DOHH2 (cell line): ENCODE measurements around the gene HOXA10.

Experiments
- H3F3A ChIP-seq: fragments of 200-600 bp; sonication (generic), shearing (Covaris generic); 2 replicates; pipeline ENCODE4 v1.6.0; 2016; ENCODE audit warnings: antibody characterized with exemption, mild to moderate bottlenecking; ENCODE audit not compliant: control insufficient read depth, insufficient read depth
- H3K27ac ChIP-seq: fragments of 200-600 bp; sonication (generic); 2 replicates; pipeline ENCODE4 v1.5.1; 2014; ENCODE audit warnings: low read depth, mild to moderate bottlenecking, low read length, moderate library complexity
- H3K27me3 ChIP-seq: fragments of 200-600 bp; sonication (generic); 2 replicates; pipeline ENCODE4 v1.6.1; 2014; ENCODE audit warnings: mild to moderate bottlenecking, low read length, mixed read lengths; ENCODE audit not compliant: control insufficient read depth
- H3K36me3 ChIP-seq: fragments of 200-600 bp; sonication (generic); 2 replicates; pipeline ENCODE4 v1.6.1; 2014; ENCODE audit warnings: mild to moderate bottlenecking, low read length, moderate library complexity, mixed read lengths; ENCODE audit not compliant: control insufficient read depth
- H3K4me1 ChIP-seq: fragments of 200-600 bp; sonication (generic); 2 replicates; pipeline ENCODE4 v1.6.1; 2014; ENCODE audit warnings: mild to moderate bottlenecking, low read length, mixed read lengths; ENCODE audit not compliant: control insufficient read depth
- H3K4me2 ChIP-seq: fragments of 200-600 bp; sonication (generic); 2 replicates; pipeline ENCODE4 v1.6.0; 2014; ENCODE audit warnings: mild to moderate bottlenecking, low read length, moderate library complexity
- H3K4me3 ChIP-seq: fragments of 200-600 bp; sonication (generic); 2 replicates; pipeline ENCODE4 v1.5.1; 2014; ENCODE audit warnings: mild to moderate bottlenecking, low read length, mixed read lengths
- H3K79me2 ChIP-seq: fragments of 200-600 bp; sonication (generic); 2 replicates; pipeline ENCODE4 v1.6.1; 2014; ENCODE audit warnings: mild to moderate bottlenecking, low read length, mixed read lengths; ENCODE audit not compliant: control insufficient read depth
- H3K9me2 ChIP-seq: fragments of 200-600 bp; sonication (generic); replicated peaks from 2 replicates; pipeline ENCODE4 v1.6.1; 2014; ENCODE audit warnings: mild to moderate bottlenecking, low read length, mixed read lengths; ENCODE audit not compliant: control insufficient read depth
- H3K9me3 ChIP-seq: fragments of 200-600 bp; sonication (generic); 2 replicates; pipeline ENCODE4 v1.6.1; 2014; ENCODE audit warnings: antibody characterized with exemption, low read length, mixed read lengths; ENCODE audit not compliant: control insufficient read depth, insufficient read depth
- H4K20me1 ChIP-seq: fragments of 200-600 bp; sonication (generic); 2 replicates; pipeline ENCODE4 v1.6.0; 2014; ENCODE audit warnings: low read depth, mild to moderate bottlenecking, antibody characterized with exemption, low read length, moderate library complexity; ENCODE audit not compliant: control insufficient read depth, insufficient read depth
- EZH2phosphoT487 ChIP-seq: fragments of 200-600 bp; sonication (generic); IDR thresholded peaks from 2 replicates; pipeline ENCODE4 v1.6.1; 2017; ENCODE audit warnings: borderline replicate concordance, mild to moderate bottlenecking, antibody characterized with exemption, low read length, moderate library complexity, mixed read lengths
- TF ChIP-seq, protein P1 (sequence below): fragments of 200-600 bp; sonication (generic); IDR thresholded peaks from one replicate; pipeline ENCODE4 v1.5.1; 2014; ENCODE audit warnings: antibody characterized with exemption, mild to moderate bottlenecking, low read depth, low read length; ENCODE audit not compliant: poor library complexity, severe bottlenecking

The HOXA10 gene

DNA sequence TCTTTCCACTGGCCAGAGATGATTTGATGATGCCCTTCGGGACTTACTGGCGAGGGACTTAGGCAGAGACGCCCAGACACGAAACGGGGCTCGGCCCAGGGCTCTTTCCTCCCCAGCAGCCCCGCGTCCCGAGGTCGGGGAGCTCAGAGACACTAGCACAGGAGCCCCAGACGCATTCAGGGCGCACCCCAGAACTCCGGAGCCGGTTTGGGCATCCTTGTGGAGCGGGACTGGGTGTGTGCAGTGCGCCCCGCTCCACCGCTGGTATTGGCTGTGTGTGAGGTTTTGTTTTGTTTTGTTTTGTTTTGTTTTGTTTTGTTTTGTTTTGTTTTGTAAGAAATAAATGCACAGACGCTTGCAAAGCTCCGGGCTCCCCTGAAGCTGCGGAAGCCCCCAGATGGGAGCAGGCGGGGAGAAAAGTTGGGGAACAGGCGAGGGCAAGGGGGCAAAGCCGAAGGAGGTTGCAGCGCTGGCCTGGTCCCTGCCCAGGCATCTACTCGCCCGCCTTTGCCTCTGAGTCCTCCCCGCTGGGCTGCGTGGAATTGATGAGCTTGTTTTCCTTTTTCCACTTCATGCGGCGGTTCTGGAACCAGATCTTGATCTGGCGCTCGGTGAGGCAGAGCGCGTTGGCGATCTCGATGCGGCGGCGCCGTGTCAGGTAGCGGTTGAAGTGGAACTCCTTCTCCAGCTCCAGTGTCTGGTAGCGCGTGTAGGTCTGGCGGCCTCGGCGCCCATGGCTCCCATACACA, 28.8 kb downstream of the HOXA10 start:
- Histone ChIP-seq H3K4me1 (peaks cover 32% of the 10 kb centered on the region), H3K4me3 (no peak overlapping the region), H3K27ac (no peak overlapping the region), H4K20me1 (no peaks in the 10 kb centered on the region), H3K79me2 (no peaks in the 10 kb centered on the region), H3K27me3 (peaks cover 38% of the 10 kb centered on the region), H3K9me2 (no peaks in the 10 kb centered on the region), H3K36me3 (no peaks in the 10 kb centered on the region), H3K4me2 (no peak overlapping the region; the same call in 1 of the 2 replicates), H3K9me3 (no peaks in the 10 kb centered on the region), H3F3A (no peaks in the 10 kb centered on the region)
- TF ChIP-seq EZH2phosphoT487, result no peak
- TF ChIP-seq, protein P1, sequence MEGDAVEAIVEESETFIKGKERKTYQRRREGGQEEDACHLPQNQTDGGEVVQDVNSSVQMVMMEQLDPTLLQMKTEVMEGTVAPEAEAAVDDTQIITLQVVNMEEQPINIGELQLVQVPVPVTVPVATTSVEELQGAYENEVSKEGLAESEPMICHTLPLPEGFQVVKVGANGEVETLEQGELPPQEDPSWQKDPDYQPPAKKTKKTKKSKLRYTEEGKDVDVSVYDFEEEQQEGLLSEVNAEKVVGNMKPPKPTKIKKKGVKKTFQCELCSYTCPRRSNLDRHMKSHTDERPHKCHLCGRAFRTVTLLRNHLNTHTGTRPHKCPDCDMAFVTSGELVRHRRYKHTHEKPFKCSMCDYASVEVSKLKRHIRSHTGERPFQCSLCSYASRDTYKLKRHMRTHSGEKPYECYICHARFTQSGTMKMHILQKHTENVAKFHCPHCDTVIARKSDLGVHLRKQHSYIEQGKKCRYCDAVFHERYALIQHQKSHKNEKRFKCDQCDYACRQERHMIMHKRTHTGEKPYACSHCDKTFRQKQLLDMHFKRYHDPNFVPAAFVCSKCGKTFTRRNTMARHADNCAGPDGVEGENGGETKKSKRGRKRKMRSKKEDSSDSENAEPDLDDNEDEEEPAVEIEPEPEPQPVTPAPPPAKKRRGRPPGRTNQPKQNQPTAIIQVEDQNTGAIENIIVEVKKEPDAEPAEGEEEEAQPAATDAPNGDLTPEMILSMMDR, result no peak

- Histone ChIP-seq H3K27ac (no peak overlapping the region), H3K4me2 (no peak overlapping the region; the same call in 1 of the 2 replicates), H3K9me2 (no peaks in the 10 kb centered on the region), H3K27me3 (peaks cover 38% of the 10 kb centered on the region), H3K36me3 (no peaks in the 10 kb centered on the region), H3F3A (no peaks in the 10 kb centered on the region), H3K79me2 (no peaks in the 10 kb centered on the region), H3K9me3 (no peaks in the 10 kb centered on the region), H3K4me3 (no peak overlapping the region), H4K20me1 (no peaks in the 10 kb centered on the region), H3K4me1 (peaks cover 30% of the 10 kb centered on the region)
- no peak for TF ChIP-seq EZH2phosphoT487
- TF ChIP-seq, protein P1, result no peak
These were observed 29.3 kb downstream of the HOXA10 start for GRCh38 chr7:27144781-27145164.

DNA sequence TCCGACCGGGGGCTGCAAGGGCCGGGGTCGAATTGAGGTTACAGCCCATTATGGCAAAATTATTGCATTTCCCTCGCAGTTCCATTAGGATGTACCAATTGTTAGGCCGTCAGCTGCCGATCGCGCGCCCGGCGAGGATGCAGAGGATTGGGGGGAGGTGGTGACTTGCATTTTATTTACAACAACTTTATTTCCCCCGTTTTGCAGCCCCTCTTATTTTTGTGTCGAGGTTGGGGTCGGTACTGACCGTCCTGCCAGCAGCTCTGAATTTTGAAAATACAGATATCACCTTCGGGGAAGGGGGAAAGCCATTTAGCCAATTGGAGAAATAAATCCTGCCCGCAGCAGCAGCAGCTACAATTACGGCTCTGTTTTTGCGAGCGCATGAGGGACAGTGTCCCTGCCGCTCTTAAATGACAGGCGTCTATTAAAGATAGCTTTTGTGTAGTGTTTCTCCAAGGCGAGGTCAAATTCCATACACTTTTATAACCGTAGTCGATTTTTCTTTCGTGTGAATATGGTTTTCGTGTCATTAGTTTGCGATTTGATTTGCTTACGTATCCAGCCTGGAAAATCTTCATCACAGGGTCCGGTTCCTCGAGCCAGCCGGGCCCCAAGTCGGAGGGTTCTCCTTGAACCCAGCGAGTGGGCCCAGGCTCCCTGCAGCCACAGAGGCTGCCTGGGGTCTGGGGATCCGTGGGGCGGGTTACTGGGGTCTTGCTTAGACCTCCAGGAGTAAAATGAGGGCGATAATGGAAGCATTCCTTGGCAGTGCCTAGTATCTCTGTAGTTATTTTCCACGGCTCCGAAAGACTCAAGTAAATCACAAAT, 30.0 kb downstream of the HOXA10 start:
- H3K9me3 ChIP-seq, result no peaks in the 10 kb centered on the region
- H3K36me3 ChIP-seq, result no peaks in the 10 kb centered on the region
- H3K27me3 ChIP-seq, result peaks cover 38% of the 10 kb centered on the region
- H3F3A ChIP-seq, result no peaks in the 10 kb centered on the region
- H3K4me1 ChIP-seq, result peaks cover 24% of the 10 kb centered on the region
- no peak overlapping the region for H3K4me3 ChIP-seq
- H4K20me1 ChIP-seq, result no peaks in the 10 kb centered on the region
- H3K9me2 ChIP-seq, result no peaks in the 10 kb centered on the region
- no peaks in the 10 kb centered on the region for H3K79me2 ChIP-seq
- H3K27ac ChIP-seq, result no peak overlapping the region
- H3K4me2 ChIP-seq, result peak overlapping the region; percentile 75
- TF ChIP-seq, protein P1, result peak; percentile 49
- no peak for TF ChIP-seq EZH2phosphoT487
